GM23338 (cell line): ENCODE data around the gene DRD4. TPM values are rescaled to one million over a fixed set of nuclear protein-coding genes. Genes with fewer than 3 reads are reported as not detected.

ENCODE experiments used
- ATAC-seq: fragments of 200-7000 bp; cut with Tn5 transposase; 3 replicates; pipeline ENCODE4 v1.9.1; 2020
- DNase-seq: peaks from one replicate; pipeline ENCODE4 v3.0.0-alpha.2; 2015; ENCODE audit warnings: low spot score
- H2AFZ ChIP-seq: fragments of 200-600 bp; sonication (generic); 2 replicates; pipeline ENCODE4 v1.8.0; 2016; ENCODE audit warnings: antibody characterized with exemption, mild to moderate bottlenecking, moderate library complexity
- H3F3A ChIP-seq: fragments of 200-600 bp; sonication (generic); replicated peaks from 2 replicates; pipeline ENCODE4 v1.8.0; 2017; ENCODE audit warnings: antibody characterized with exemption, mixed run types, low read depth
- H3K27ac ChIP-seq: fragments of 200-600 bp; sonication (generic); 2 replicates; pipeline ENCODE4 v1.6.1; 2016; ENCODE audit warnings: low read depth
- H3K27me3 ChIP-seq: fragments of 200-600 bp; sonication (generic); 2 replicates; pipeline ENCODE4 v1.8.0; 2016; ENCODE audit warnings: mild to moderate bottlenecking, mixed run types, moderate library complexity; ENCODE audit not compliant: insufficient read depth
- H3K36me3 ChIP-seq: fragments of 200-600 bp; sonication (generic); 2 replicates; pipeline ENCODE4 v1.8.0; 2016; ENCODE audit warnings: mild to moderate bottlenecking; ENCODE audit not compliant: insufficient read depth
- H3K4me1 ChIP-seq: fragments of 200-600 bp; sonication (generic); 2 replicates; pipeline ENCODE4 v1.8.0; 2016; ENCODE audit warnings: mild to moderate bottlenecking, moderate library complexity; ENCODE audit not compliant: insufficient read depth
- H3K4me2 ChIP-seq: fragments of 200-600 bp; sonication (generic); 2 replicates; pipeline ENCODE4 v1.7.1; 2017; ENCODE audit warnings: mixed run types
- H3K4me3 ChIP-seq: fragments of 200-600 bp; sonication (generic); 2 replicates; pipeline ENCODE4 v1.6.1; 2016; ENCODE audit warnings: mixed run types
- H3K79me2 ChIP-seq: fragments of 200-600 bp; sonication (generic); replicated peaks from 2 replicates; pipeline ENCODE4 v1.8.0; 2017; ENCODE audit warnings: mild to moderate bottlenecking; ENCODE audit not compliant: insufficient read depth
- H3K9me2 ChIP-seq: fragments of 200-600 bp; sonication (generic); 2 replicates; pipeline ENCODE4 v1.8.0; 2017; ENCODE audit not compliant: insufficient read depth
- H4K20me1 ChIP-seq: fragments of 200-600 bp; sonication (generic); replicated peaks from 2 replicates; pipeline ENCODE4 v1.8.0; 2017; ENCODE audit warnings: mild to moderate bottlenecking; ENCODE audit not compliant: insufficient read depth
- H3K27ac Mint-ChIP-seq: 2 replicates; pipeline ENCODE4 v1.8.0; 2020; ENCODE audit warnings: inconsistent platforms, mild to moderate bottlenecking, moderate library complexity, mixed read lengths
- H3K27me3 Mint-ChIP-seq: 3 replicates; pipeline ENCODE4 v1.8.0; 2022; ENCODE audit warnings: low read depth, mild to moderate bottlenecking, moderate library complexity, mixed read lengths, inconsistent platforms; ENCODE audit not compliant: insufficient read depth, poor library complexity
- H3K36me3 Mint-ChIP-seq: 3 replicates; pipeline ENCODE4 v1.8.0; 2021; ENCODE audit warnings: low read depth, mild to moderate bottlenecking, inconsistent platforms, moderate library complexity, mixed read lengths
- H3K4me1 Mint-ChIP-seq: 3 replicates; pipeline ENCODE4 v1.8.0; 2020; ENCODE audit warnings: mild to moderate bottlenecking, inconsistent platforms, mixed read lengths
- H3K4me3 Mint-ChIP-seq: 3 replicates; pipeline ENCODE4 v1.8.0; 2021; ENCODE audit warnings: moderate library complexity, mild to moderate bottlenecking, inconsistent platforms, mixed read lengths
- H3K9me3 Mint-ChIP-seq: 3 replicates; pipeline ENCODE4 v1.8.0; 2020; ENCODE audit warnings: moderate library complexity, mild to moderate bottlenecking, inconsistent platforms, mixed read lengths
- CTCF ChIP-seq, 2 experiments: fragments of 200-600 bp in 1 of 2; sonication (generic) in 1 of 2; conservative IDR thresholded peaks; 2 replicates each; pipeline versions ENCODE4 v1.5.1 to v1.6.1; 2016 to 2017; ENCODE audit warnings: antibody characterized with exemption in 2 of 2, low read depth in 2 of 2, mild to moderate bottlenecking in 2 of 2, moderate library complexity in 1 of 2
- EZH2 ChIP-seq: fragments of 200-600 bp; sonication (generic); IDR thresholded peaks from one replicate; pipeline ENCODE4 v1.8.0; 2017; ENCODE audit warnings: antibody characterized with exemption, mild to moderate bottlenecking, low read depth; ENCODE audit not compliant: unreplicated experiment
- EZH2phosphoT487 ChIP-seq: fragments of 200-600 bp; sonication (generic); IDR thresholded peaks from one replicate; pipeline ENCODE4 v1.8.1; 2018; ENCODE audit warnings: antibody characterized with exemption; ENCODE audit not compliant: unreplicated experiment
- STAT1 ChIP-seq: IDR thresholded peaks from one replicate; pipeline ENCODE4 v1.6.1; 2016; ENCODE audit warnings: antibody characterized with exemption; ENCODE audit not compliant: unreplicated experiment
- polyA plus RNA-seq: library from polyadenylated mRNA; unstranded; fragments of >200 nt; fragmentation: Nextera tagmentation; extraction: Ambion mirVana; gene quantifications from 2 replicates; pipeline ENCODE4 v1.2.1, GENCODE V29; 2016
- total RNA-seq: library from RNA; depleted of rRNA; stranded (reverse); fragments of >200 nt; shearing (Covaris generic); gene quantifications from 2 replicates; pipeline ENCODE4 v1.2.3, GENCODE V29; 2014
- TF ChIP-seq, protein P1 (sequence below): fragments of 250-450 bp; sonication (Bioruptor Pico); IDR thresholded peaks from 2 replicates; pipeline ENCODE4 v1.5.0; 2020; ENCODE audit warnings: mild to moderate bottlenecking, moderate library complexity

Gene DRD4
- total and polyA plus RNA-seq, 2 experiments from 2014 or later: 1.0 to 1.8 TPM

GRCh38 chr11:611001-611996, 25.8 kb upstream of the DRD4 start (continued):
- TF ChIP-seq, protein P1, sequence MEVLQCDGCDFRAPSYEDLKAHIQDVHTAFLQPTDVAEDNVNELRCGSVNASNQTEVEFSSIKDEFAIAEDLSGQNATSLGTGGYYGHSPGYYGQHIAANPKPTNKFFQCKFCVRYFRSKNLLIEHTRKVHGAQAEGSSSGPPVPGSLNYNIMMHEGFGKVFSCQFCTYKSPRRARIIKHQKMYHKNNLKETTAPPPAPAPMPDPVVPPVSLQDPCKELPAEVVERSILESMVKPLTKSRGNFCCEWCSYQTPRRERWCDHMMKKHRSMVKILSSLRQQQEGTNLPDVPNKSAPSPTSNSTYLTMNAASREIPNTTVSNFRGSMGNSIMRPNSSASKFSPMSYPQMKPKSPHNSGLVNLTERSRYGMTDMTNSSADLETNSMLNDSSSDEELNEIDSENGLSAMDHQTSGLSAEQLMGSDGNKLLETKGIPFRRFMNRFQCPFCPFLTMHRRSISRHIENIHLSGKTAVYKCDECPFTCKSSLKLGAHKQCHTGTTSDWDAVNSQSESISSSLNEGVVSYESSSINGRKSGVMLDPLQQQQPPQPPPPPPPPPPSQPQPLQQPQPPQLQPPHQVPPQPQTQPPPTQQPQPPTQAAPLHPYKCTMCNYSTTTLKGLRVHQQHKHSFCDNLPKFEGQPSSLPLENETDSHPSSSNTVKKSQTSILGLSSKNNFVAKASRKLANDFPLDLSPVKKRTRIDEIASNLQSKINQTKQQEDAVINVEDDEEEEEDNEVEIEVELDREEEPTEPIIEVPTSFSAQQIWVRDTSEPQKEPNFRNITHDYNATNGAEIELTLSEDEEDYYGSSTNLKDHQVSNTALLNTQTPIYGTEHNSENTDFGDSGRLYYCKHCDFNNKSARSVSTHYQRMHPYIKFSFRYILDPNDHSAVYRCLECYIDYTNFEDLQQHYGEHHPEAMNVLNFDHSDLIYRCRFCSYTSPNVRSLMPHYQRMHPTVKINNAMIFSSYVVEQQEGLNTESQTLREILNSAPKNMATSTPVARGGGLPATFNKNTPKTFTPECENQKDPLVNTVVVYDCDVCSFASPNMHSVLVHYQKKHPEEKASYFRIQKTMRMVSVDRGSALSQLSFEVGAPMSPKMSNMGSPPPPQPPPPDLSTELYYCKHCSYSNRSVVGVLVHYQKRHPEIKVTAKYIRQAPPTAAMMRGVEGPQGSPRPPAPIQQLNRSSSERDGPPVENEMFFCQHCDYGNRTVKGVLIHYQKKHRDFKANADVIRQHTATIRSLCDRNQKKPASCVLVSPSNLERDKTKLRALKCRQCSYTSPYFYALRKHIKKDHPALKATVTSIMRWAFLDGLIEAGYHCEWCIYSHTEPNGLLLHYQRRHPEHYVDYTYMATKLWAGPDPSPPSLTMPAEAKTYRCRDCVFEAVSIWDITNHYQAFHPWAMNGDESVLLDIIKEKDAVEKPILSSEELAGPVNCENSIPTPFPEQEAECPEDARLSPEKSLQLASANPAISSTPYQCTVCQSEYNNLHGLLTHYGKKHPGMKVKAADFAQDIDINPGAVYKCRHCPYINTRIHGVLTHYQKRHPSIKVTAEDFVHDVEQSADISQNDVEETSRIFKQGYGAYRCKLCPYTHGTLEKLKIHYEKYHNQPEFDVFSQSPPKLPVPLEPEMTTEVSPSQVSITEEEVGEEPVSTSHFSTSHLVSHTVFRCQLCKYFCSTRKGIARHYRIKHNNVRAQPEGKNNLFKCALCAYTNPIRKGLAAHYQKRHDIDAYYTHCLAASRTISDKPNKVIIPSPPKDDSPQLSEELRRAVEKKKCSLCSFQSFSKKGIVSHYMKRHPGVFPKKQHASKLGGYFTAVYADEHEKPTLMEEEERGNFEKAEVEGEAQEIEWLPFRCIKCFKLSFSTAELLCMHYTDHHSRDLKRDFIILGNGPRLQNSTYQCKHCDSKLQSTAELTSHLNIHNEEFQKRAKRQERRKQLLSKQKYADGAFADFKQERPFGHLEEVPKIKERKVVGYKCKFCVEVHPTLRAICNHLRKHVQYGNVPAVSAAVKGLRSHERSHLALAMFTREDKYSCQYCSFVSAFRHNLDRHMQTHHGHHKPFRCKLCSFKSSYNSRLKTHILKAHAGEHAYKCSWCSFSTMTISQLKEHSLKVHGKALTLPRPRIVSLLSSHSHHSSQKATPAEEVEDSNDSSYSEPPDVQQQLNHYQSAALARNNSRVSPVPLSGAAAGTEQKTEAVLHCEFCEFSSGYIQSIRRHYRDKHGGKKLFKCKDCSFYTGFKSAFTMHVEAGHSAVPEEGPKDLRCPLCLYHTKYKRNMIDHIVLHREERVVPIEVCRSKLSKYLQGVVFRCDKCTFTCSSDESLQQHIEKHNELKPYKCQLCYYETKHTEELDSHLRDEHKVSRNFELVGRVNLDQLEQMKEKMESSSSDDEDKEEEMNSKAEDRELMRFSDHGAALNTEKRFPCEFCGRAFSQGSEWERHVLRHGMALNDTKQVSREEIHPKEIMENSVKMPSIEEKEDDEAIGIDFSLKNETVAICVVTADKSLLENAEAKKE (CRISPR knock-in tag): no peak
- TF ChIP-seq EZH2 (no peak), STAT1 (no peak)

DNA sequence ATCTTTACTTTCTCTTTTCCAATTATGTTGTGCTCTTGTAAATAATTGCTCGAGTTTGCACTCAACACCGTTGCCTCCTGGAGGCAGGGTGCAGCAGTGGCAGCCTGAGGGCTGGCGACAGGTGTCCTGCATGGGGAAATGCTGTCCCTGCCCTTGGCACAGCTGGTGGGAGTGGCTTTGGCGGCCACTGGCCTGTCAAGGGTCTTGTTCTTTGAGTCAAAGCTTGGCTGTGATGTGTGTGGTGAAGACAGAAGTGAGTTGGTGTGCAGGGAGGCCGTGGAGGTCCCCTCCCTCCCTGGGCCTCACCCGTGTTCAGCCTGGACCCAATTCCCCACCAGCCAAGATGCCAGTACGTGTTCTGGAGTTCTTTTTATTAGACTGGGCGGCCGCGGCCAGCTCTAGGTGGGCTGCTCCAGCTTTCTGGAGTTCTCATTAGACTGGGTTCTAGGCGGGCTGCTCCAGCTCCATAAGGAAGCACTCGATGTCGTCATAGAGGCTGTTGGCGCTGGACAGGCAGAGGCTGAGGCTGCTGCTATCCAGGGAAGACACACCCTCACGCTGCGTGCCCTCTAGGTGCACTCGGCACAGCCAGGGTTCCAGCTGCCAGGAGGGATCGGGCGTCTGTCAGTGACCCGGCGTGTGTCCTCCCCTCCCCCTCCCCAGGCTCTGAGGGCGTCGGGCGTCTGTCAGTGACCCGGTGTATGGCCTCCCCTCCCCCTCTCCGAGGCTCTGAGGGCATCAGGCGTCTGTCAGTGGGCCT, 24.7 kb upstream of the DRD4 start:
- no peak overlapping the region for H3K4me2 ChIP-seq
- Mint-ChIP-seq H3K4me1 (peaks cover 5% of the 10 kb centered on the region), H3K27me3 (peaks cover 12% of the 10 kb centered on the region), H3K27ac (no peak overlapping the region), H3K36me3 (peaks cover 32% of the 10 kb centered on the region), H3K4me3 (no peak overlapping the region; the same call in 2 of the 3 replicates), H3K9me3 (no peaks in the 10 kb centered on the region)
- ATAC-seq (no peak), DNase-seq (peak; percentile 63)
- peaks cover 18% of the 10 kb centered on the region; the same call in 1 of the 2 replicates for H4K20me1 ChIP-seq
- H3F3A ChIP-seq: peaks cover 36% of the 10 kb centered on the region
- no peaks in the 10 kb centered on the region for H3K36me3 ChIP-seq
- no peak overlapping the region for H3K27ac ChIP-seq
- H3K4me1 ChIP-seq: peaks cover 11% of the 10 kb centered on the region; the same call in 1 of the 2 replicates
- H3K4me3 ChIP-seq: no peak overlapping the region
- H3K9me2 ChIP-seq: no peaks in the 10 kb centered on the region
- H2AFZ ChIP-seq: no peak overlapping the region
- H3K27me3 ChIP-seq: no peaks in the 10 kb centered on the region
- no peaks in the 10 kb centered on the region for H3K79me2 ChIP-seq
- TF ChIP-seq EZH2phosphoT487 (no peak), CTCF (conservative IDR thresholded peaks at IDR 0.05; ENCODE audit: low read depth in 2 of 2) (peak; percentile 44 to 50)
